Endodermal cell (in vitro differentiated cells): ENCODE measurements around the gene MAP4K4. TPM values are rescaled to one million over a fixed set of nuclear protein-coding genes. Genes with fewer than 3 reads are reported as not detected.

Source experiments
- DNase-seq: peaks from one replicate; pipeline ENCODE4 v3.0.0-alpha.2; 2017
- H3K27ac ChIP-seq: 2 replicates; pipeline ENCODE4 v1.5.1; 2013; ENCODE audit warnings: mild to moderate bottlenecking, low read depth, low read length, moderate library complexity
- H3K27me3 ChIP-seq: 2 replicates; pipeline ENCODE4 v1.6.1; 2013; ENCODE audit warnings: mild to moderate bottlenecking, low read length, moderate library complexity; ENCODE audit not compliant: insufficient read depth, control insufficient read depth, poor library complexity, severe bottlenecking
- H3K36me3 ChIP-seq: 2 replicates; pipeline ENCODE4 v1.7.0; 2013; ENCODE audit warnings: mild to moderate bottlenecking, low read length, moderate library complexity; ENCODE audit not compliant: control insufficient read depth, insufficient read depth
- H3K4me1 ChIP-seq: one replicate; pipeline ENCODE4 v1.7.0; 2013; ENCODE audit warnings: low read length; ENCODE audit not compliant: control insufficient read depth, insufficient read depth
- H3K4me3 ChIP-seq: 2 replicates; pipeline ENCODE4 v1.5.1; 2013; ENCODE audit warnings: mild to moderate bottlenecking, low read length, moderate library complexity
- H3K9ac ChIP-seq: 2 replicates; pipeline ENCODE4 v1.6.1; 2013; ENCODE audit warnings: mild to moderate bottlenecking, low read length, moderate library complexity; ENCODE audit not compliant: poor library complexity, severe bottlenecking; ENCODE audit errors: extremely low read depth
- H3K9me3 ChIP-seq: 2 replicates; pipeline ENCODE4 v1.6.1; 2013; ENCODE audit warnings: mild to moderate bottlenecking, low read length, moderate library complexity; ENCODE audit not compliant: control insufficient read depth
- H3K27ac Mint-ChIP-seq: 2 replicates; pipeline ENCODE4 v1.8.0; 2020; ENCODE audit warnings: mixed read lengths
- H3K27me3 Mint-ChIP-seq: 2 replicates; pipeline ENCODE4 v1.8.0; 2021; ENCODE audit warnings: mild to moderate bottlenecking, mixed read lengths; ENCODE audit not compliant: insufficient read depth
- H3K36me3 Mint-ChIP-seq: 2 replicates; pipeline ENCODE4 v1.8.0; 2020; ENCODE audit warnings: low read depth, mixed read lengths
- H3K4me1 Mint-ChIP-seq: 2 replicates; pipeline ENCODE4 v1.8.0; 2020; ENCODE audit warnings: mixed read lengths
- H3K4me3 Mint-ChIP-seq: 2 replicates; pipeline ENCODE4 v1.8.0; 2020; ENCODE audit warnings: mild to moderate bottlenecking, moderate library complexity, mixed read lengths
- H3K9me3 Mint-ChIP-seq: 2 replicates; pipeline ENCODE4 v1.8.0; 2020; ENCODE audit warnings: mild to moderate bottlenecking, mixed read lengths
- CTCF ChIP-seq: fragments of 200-600 bp; sonication (generic); conservative IDR thresholded peaks from 2 replicates; pipeline ENCODE4 v1.5.0; 2021; ENCODE audit warnings: antibody characterized with exemption, mild to moderate bottlenecking
- WGBS, 2 experiments: methylation state at CpG; one replicate each; pipeline versions ENCODE4 v1.1.5 to v1.1.7; 2013; ENCODE audit warnings: missing lambda C conversion rate in 2 of 2, mixed read lengths in 1 of 2; ENCODE audit not compliant: insufficient coverage in 1 of 2, insufficient read length in 1 of 2; 5-methylcytosine and 5-hydroxymethylcytosine counted together
- total RNA-seq, 2 donors: library from RNA; stranded (reverse); fragmentation: NEBNext Ultra II Directional in 1 of 2; extraction: Animal tissue kit (Norgen Biotek cat#: 25700) in 1 of 2; gene quantifications; 2 replicates in 1 of 2; 3 replicates in 1 of 2; pipeline ENCODE4 v1.2.1, GENCODE V29; 2021

MAP4K4 gene
- total RNA-seq, 2 donors from 2014 or later, result 130 to 142 TPM

GRCh38 chr2:101790857-101791256, 93.3 kb downstream of the MAP4K4 start:
- no peak for DNase-seq
- Mint-ChIP-seq H3K27ac (no peak overlapping the region), H3K4me1 (peaks cover 10% of the 10 kb centered on the region), H3K9me3 (no peaks in the 10 kb centered on the region), H3K27me3 (no peaks in the 10 kb centered on the region), H3K4me3 (no peak overlapping the region), H3K36me3 (peaks cover 14% of the 10 kb centered on the region)
- TF ChIP-seq CTCF, result no peak
- 93 to 96% methylated on average over 4 of the region's 4 CpGs for WGBS, 2 experiments
- H3K27me3 ChIP-seq, result no peaks in the 10 kb centered on the region
- H3K9ac ChIP-seq, result no peak overlapping the region
- no peaks in the 10 kb centered on the region for H3K4me1 ChIP-seq
- no peak overlapping the region for H3K4me3 ChIP-seq
- H3K27ac ChIP-seq, result no peak overlapping the region
- H3K9me3 ChIP-seq, result no peaks in the 10 kb centered on the region
- peaks cover 32% of the 10 kb centered on the region for H3K36me3 ChIP-seq

- peaks cover 14% of the 10 kb centered on the region for H3K36me3 Mint-ChIP-seq
- H3K9me3 Mint-ChIP-seq, result no peaks in the 10 kb centered on the region
- no peak overlapping the region for H3K4me3 ChIP-seq
- peaks cover 3% of the 10 kb centered on the region for H3K4me1 ChIP-seq
- no peak for DNase-seq
- no peak overlapping the region for H3K27ac ChIP-seq
- peaks cover 32% of the 10 kb centered on the region for H3K36me3 ChIP-seq
- H3K9ac ChIP-seq, result no peak overlapping the region
- H3K27ac Mint-ChIP-seq, result no peak overlapping the region
- WGBS, 2 experiments, result 96% methylated on average over 5 of the region's 5 CpGs; no CpG with 5 or more reads in 1 of the 2 experiments
- no peak overlapping the region for H3K4me3 Mint-ChIP-seq
- H3K4me1 Mint-ChIP-seq, result peaks cover 14% of the 10 kb centered on the region
- H3K27me3 ChIP-seq, result no peaks in the 10 kb centered on the region
- H3K27me3 Mint-ChIP-seq, result no peaks in the 10 kb centered on the region
- no peak for TF ChIP-seq CTCF
- H3K9me3 ChIP-seq, result no peaks in the 10 kb centered on the region
Observed at GRCh38 chr2:101792208-101792607, 94.7 kb downstream of the MAP4K4 start.

GRCh38 chr2:101793277-101793969, 95.9 kb downstream of the MAP4K4 start:
- Mint-ChIP-seq H3K9me3 (no peaks in the 10 kb centered on the region), H3K4me3 (no peak overlapping the region), H3K27me3 (no peaks in the 10 kb centered on the region), H3K36me3 (peaks cover 14% of the 10 kb centered on the region), H3K4me1 (peaks cover 16% of the 10 kb centered on the region), H3K27ac (no peak overlapping the region)
- DNase-seq, result peak; percentile 88
- WGBS, 2 experiments, result 87 to 89% methylated on average over 2 to 3 of the region's 3 CpGs
- H3K9me3 ChIP-seq, result no peaks in the 10 kb centered on the region
- peaks cover 3% of the 10 kb centered on the region for H3K4me1 ChIP-seq
- peaks cover 32% of the 10 kb centered on the region for H3K36me3 ChIP-seq
- no peaks in the 10 kb centered on the region for H3K27me3 ChIP-seq
- H3K27ac ChIP-seq, result peak overlapping the region; percentile 39
- no peak overlapping the region for H3K9ac ChIP-seq
- no peak overlapping the region for H3K4me3 ChIP-seq
- peak; percentile 69 for TF ChIP-seq CTCF
